ENCODE measurements around the gene KRT37.

Gene KRT37

DNA sequence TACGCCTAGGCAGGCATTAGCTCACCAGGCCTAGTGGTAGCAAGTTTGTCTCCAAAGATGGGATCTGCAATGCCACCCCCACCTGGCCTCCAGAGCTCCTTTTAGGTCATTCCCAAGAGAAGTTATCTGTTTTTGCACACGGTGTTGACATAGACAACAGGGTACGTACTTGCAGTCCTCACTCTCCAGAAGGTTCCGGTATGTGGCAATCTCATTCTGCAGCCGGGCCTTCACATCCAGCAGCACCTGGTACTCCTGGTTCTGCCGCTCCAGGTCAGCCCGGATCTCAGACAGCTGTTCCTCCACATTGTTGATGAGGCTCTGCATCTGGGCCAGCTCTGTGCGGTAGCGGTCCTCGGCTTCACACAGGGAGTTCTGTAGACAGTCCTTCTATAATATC is 17.2 kb downstream of the KRT37 start:
- no peak overlapping the region for H2AFZ ChIP-seq (ENCODE audit: low read depth, low read length)
- DNase-seq (no peak), ATAC-seq (ENCODE audit: insufficient read depth, low read depth) (no peak)
- no peak overlapping the region for H3K9ac ChIP-seq (ENCODE audit: low read depth, low read length)
- H3K79me2 ChIP-seq (ENCODE audit: insufficient read depth, low read length) = no peaks in the 10 kb centered on the region
- H3K27ac ChIP-seq (ENCODE audit: low read length) = no peak overlapping the region
- no peaks in the 10 kb centered on the region for H3K9me3 ChIP-seq (ENCODE audit: insufficient read depth, low read length, severe bottlenecking)
- H4K20me1 ChIP-seq (ENCODE audit: insufficient read depth, low read length) = peaks cover 3% of the 10 kb centered on the region; the same call in 1 of the 2 replicates
- TF ChIP-seq EZH2 (IDR thresholded peaks at IDR 0.05; ENCODE audit: borderline replicate concordance, low read depth, low read length, severe bottlenecking) = no peak
- TF ChIP-seq, protein P1, sequence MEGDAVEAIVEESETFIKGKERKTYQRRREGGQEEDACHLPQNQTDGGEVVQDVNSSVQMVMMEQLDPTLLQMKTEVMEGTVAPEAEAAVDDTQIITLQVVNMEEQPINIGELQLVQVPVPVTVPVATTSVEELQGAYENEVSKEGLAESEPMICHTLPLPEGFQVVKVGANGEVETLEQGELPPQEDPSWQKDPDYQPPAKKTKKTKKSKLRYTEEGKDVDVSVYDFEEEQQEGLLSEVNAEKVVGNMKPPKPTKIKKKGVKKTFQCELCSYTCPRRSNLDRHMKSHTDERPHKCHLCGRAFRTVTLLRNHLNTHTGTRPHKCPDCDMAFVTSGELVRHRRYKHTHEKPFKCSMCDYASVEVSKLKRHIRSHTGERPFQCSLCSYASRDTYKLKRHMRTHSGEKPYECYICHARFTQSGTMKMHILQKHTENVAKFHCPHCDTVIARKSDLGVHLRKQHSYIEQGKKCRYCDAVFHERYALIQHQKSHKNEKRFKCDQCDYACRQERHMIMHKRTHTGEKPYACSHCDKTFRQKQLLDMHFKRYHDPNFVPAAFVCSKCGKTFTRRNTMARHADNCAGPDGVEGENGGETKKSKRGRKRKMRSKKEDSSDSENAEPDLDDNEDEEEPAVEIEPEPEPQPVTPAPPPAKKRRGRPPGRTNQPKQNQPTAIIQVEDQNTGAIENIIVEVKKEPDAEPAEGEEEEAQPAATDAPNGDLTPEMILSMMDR (IDR thresholded peaks at IDR 0.05; ENCODE audit: borderline replicate concordance, extremely low read depth, low read length, poor library complexity, severe bottlenecking) = no peak
- no peak overlapping the region for H3K4me2 ChIP-seq (ENCODE audit: insufficient read depth, low read length)
- H3K36me3 ChIP-seq (ENCODE audit: insufficient read depth, low read length) = no peaks in the 10 kb centered on the region
- peaks cover 8% of the 10 kb centered on the region for H3K27me3 ChIP-seq (ENCODE audit: insufficient read depth, low read length, poor library complexity)
- H3K4me1 ChIP-seq (ENCODE audit: insufficient read depth, low read length) = no peaks in the 10 kb centered on the region
- no peak overlapping the region for H3K4me3 ChIP-seq (ENCODE audit: low read depth in 1 of 2, low read length in 2 of 2)

DNA sequence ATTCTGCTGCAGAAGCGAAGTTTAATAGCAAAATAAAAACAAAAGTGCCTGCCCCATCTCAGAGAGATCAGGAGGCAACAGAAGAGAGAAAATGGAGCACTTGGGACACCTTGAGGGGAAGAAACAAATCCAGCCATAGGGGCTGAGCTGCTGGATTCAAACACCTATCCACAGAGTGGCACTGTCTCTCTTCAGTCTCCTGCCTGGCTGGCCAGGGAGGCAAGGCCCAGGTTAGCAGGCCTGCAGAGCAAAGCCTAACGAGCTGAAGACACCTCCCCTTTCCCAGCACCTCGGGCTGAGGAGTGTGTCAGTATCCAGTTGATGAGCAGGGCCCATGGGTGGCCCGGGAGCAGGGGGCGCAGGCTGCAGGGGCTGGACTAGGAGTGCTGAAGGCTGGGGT is 18.2 kb downstream of the KRT37 start:
- Histone ChIP-seq H3K9ac (ENCODE audit: low read depth, low read length) (no peak overlapping the region), H3K36me3 (ENCODE audit: insufficient read depth, low read length) (no peaks in the 10 kb centered on the region), H3K79me2 (ENCODE audit: insufficient read depth, low read length) (no peaks in the 10 kb centered on the region), H3K27me3 (ENCODE audit: insufficient read depth, low read length, poor library complexity) (peaks cover 5% of the 10 kb centered on the region), H2AFZ (ENCODE audit: low read depth, low read length) (no peak overlapping the region), H3K9me3 (ENCODE audit: insufficient read depth, low read length, severe bottlenecking) (no peaks in the 10 kb centered on the region), H3K4me1 (ENCODE audit: insufficient read depth, low read length) (no peaks in the 10 kb centered on the region), H3K27ac (ENCODE audit: low read length) (no peak overlapping the region), H4K20me1 (ENCODE audit: insufficient read depth, low read length) (peaks cover 3% of the 10 kb centered on the region; the same call in 1 of the 2 replicates), H3K4me2 (ENCODE audit: insufficient read depth, low read length) (no peak overlapping the region), H3K4me3 (ENCODE audit: low read depth in 1 of 2, low read length in 2 of 2) (no peak overlapping the region)
- ATAC-seq (ENCODE audit: insufficient read depth, low read depth) = no peak
- TF ChIP-seq EZH2 (IDR thresholded peaks at IDR 0.05; ENCODE audit: borderline replicate concordance, low read depth, low read length, severe bottlenecking) = no peak
- TF ChIP-seq, protein P1 (IDR thresholded peaks at IDR 0.05; ENCODE audit: borderline replicate concordance, extremely low read depth, low read length, poor library complexity, severe bottlenecking) = no peak
- DNase-seq = no peak

DNA sequence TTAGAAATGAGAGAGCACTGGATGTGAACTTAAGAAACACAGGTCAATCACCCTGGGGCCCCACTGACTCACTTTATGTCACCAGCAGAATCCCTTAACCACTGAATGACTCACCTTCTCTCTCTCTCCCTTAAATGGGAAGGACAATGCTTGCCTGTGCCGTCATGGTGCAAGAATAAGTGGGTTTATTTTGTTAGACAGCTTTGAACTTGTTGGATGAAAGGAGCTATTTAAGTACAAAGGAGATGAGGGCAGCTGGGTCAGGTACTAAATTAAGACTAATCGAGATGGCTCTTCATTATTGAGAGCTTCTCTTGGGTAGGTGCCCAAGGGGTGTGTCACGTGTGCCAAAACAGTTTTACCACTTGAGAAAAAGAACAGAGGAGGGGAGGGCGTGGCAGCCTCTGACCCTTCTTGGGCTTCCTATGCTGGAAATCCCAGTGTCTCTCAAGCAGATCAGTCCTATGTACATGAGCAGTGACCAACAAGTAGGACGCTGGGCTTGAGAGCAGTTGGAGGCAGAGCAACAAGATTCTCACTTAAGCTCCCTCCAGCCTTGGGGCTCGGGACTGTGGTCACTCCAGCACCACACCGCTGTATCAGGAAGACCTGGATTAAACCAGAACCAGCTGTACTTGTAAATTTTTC is 20.2 kb downstream of the KRT37 start:
- no peaks in the 10 kb centered on the region for H3K4me1 ChIP-seq (ENCODE audit: insufficient read depth, low read length)
- no peak overlapping the region for H3K4me3 ChIP-seq (ENCODE audit: low read depth in 1 of 2, low read length in 2 of 2)
- no peak overlapping the region for H3K4me2 ChIP-seq (ENCODE audit: insufficient read depth, low read length)
- no peak for DNase-seq
- no peaks in the 10 kb centered on the region for H3K36me3 ChIP-seq (ENCODE audit: insufficient read depth, low read length)
- H3K9ac ChIP-seq (ENCODE audit: low read depth, low read length) = no peak overlapping the region
- H2AFZ ChIP-seq (ENCODE audit: low read depth, low read length) = no peak overlapping the region
- H4K20me1 ChIP-seq (ENCODE audit: insufficient read depth, low read length) = peaks cover 3% of the 10 kb centered on the region; the same call in 1 of the 2 replicates
- H3K79me2 ChIP-seq (ENCODE audit: insufficient read depth, low read length) = no peaks in the 10 kb centered on the region
- no peaks in the 10 kb centered on the region for H3K9me3 ChIP-seq (ENCODE audit: insufficient read depth, low read length, severe bottlenecking)
- no peak overlapping the region for H3K27ac ChIP-seq (ENCODE audit: low read length)
- no peak for ATAC-seq (ENCODE audit: insufficient read depth, low read depth)
- H3K27me3 ChIP-seq (ENCODE audit: insufficient read depth, low read length, poor library complexity) = peaks cover 15% of the 10 kb centered on the region
- TF ChIP-seq, protein P1 (IDR thresholded peaks at IDR 0.05; ENCODE audit: borderline replicate concordance, extremely low read depth, low read length, poor library complexity, severe bottlenecking) = no peak
- TF ChIP-seq EZH2 (IDR thresholded peaks at IDR 0.05; ENCODE audit: borderline replicate concordance, low read depth, low read length, severe bottlenecking) = no peak
